Upper lobe of left lung (tissue), 6 donors: Measurements from ENCODE around the gene CDADC1. TPM values are rescaled to one million over a fixed set of nuclear protein-coding genes. Genes with fewer than 3 reads are reported as not detected.
A peak's percentile ranks its signal among the peaks of the same experiment; 100 is the strongest.

Experiments used
- ATAC-seq, 2 donors: fragments of 200-7000 bp; cut with Tn5 transposase; one replicate each; pipeline ENCODE4 v1.9.1; 2022; ENCODE audit warnings: mild to moderate bottlenecking in 2 of 2, moderate library complexity in 2 of 2; ENCODE audit not compliant: low FRiP score in 2 of 2
- DNase-seq, 2 donors: peaks; one replicate each; pipeline ENCODE4 v3.0.0-alpha.2; 2019 to 2020
- H3K27ac ChIP-seq, 4 donors: fragments of 200-600 bp; sonication (generic); one replicate each; pipeline ENCODE4 v1.5.1; 2016 to 2019
- H3K27me3 ChIP-seq, 4 donors: fragments of 200-600 bp; sonication (generic); one replicate each; pipeline ENCODE4 v1.5.1; 2017 to 2019
- H3K36me3 ChIP-seq, 4 donors: fragments of 200-600 bp; sonication (generic); one replicate each; pipeline ENCODE4 v1.5.1; 2016 to 2019
- H3K4me1 ChIP-seq, 4 donors: fragments of 200-600 bp; sonication (generic); one replicate each; pipeline ENCODE4 v1.5.1; 2018 to 2019
- H3K4me3 ChIP-seq, 4 donors: fragments of 200-600 bp; sonication (generic); one replicate each; pipeline ENCODE4 v1.5.1; 2017 to 2019; ENCODE audit warnings: mild to moderate bottlenecking in 2 of 4, moderate library complexity in 1 of 4
- H3K9me3 ChIP-seq, 4 donors: fragments of 200-600 bp; sonication (generic); one replicate each; pipeline ENCODE4 v1.5.1; 2018 to 2019
- CTCF ChIP-seq, 6 experiments: fragments of 450-650 bp in 4 of 6; fragments of 200-600 bp in 2 of 6; sonication (generic) in 2 of 6; IDR thresholded peaks; one replicate each; pipeline ENCODE4 v1.5.1; 2016 to 2019; ENCODE audit warnings: antibody characterized with exemption in 6 of 6
- EP300 ChIP-seq, 4 donors: sonication (generic); formaldehyde crosslinking; IDR thresholded peaks; one replicate each; pipeline ENCODE4 v1.5.1; 2017; ENCODE audit warnings: antibody characterized with exemption in 4 of 4, control low read depth in 2 of 4
- POLR2A ChIP-seq, 4 donors: fragments of 450-650 bp; IDR thresholded peaks; one replicate each; pipeline ENCODE4 v1.5.1; 2016 to 2017; ENCODE audit warnings: antibody characterized with exemption in 4 of 4, mild to moderate bottlenecking in 2 of 4
- POLR2AphosphoS5 ChIP-seq, 2 donors: sonication (generic); formaldehyde crosslinking; IDR thresholded peaks; one replicate each; pipeline ENCODE4 v1.5.1; 2017; ENCODE audit warnings: antibody characterized with exemption in 2 of 2
- WGBS, 2 donors: methylation state at CpG; one replicate each; pipeline ENCODE4 v1.1.5; 2017 to 2018; 5-methylcytosine and 5-hydroxymethylcytosine counted together
- total RNA-seq, 6 donors: library from RNA; depleted of rRNA in 4 of 6; stranded (reverse); fragments of >200 nt in 4 of 6; gene quantifications; one replicate each; pipeline versions ENCODE4 v1.1.0 to v1.2.1, GENCODE V29; 2016 to 2021
- donor health status: DM: no; HTN: no; CAD: no; lungs with moderate emphysema.
- donor health status: DM: no; HTN: yes; CAD: no; lungs with severe emphysema.

The CDADC1 gene
- total RNA-seq, 6 donors from 2014 or later: 4.2 to 16.4 (median 10.6) TPM

- TF ChIP-seq EP300 (IDR thresholded peaks at IDR 0.05) (no peak), POLR2AphosphoS5 (IDR thresholded peaks at IDR 0.05) (no peak), CTCF (IDR thresholded peaks at IDR 0.05) (no peak), POLR2A (IDR thresholded peaks at IDR 0.05) (no peak)
- Histone ChIP-seq H3K36me3 (peaks cover 11 to 31% (median 17%) of the 10 kb centered on the region in 4 donors), H3K4me1 (peaks cover 0 to 8% (median 6%) of the 10 kb centered on the region in 4 donors), H3K9me3 (no peaks in the 10 kb centered on the region), H3K27me3 (no peaks in the 10 kb centered on the region), H3K4me3 (no peak overlapping the region), H3K27ac (no peak overlapping the region)
- DNase-seq (no peak), ATAC-seq (no peak)
- 92 to 93% methylated on average over 5 of the region's 5 CpGs for WGBS, 2 donors
Measured at GRCh38 chr13:49210669-49211068, 37.1 kb upstream of the CDADC1 start.

- no peak overlapping the region for H3K4me3 ChIP-seq
- no peaks in the 10 kb centered on the region for H3K9me3 ChIP-seq
- H3K4me1 ChIP-seq: peaks cover 0 to 12% (median 6%) of the 10 kb centered on the region in 4 donors
- ATAC-seq: no peak
- H3K36me3 ChIP-seq: peaks cover 0 to 4% (median 0%) of the 10 kb centered on the region in 4 donors
- no peak for DNase-seq
- no peaks in the 10 kb centered on the region for H3K27me3 ChIP-seq
- H3K27ac ChIP-seq: no peak overlapping the region
- WGBS, 2 donors: 89% methylated on average over 1 of the region's 1 CpG
- TF ChIP-seq POLR2AphosphoS5 (IDR thresholded peaks at IDR 0.05): no peak
- TF ChIP-seq CTCF (IDR thresholded peaks at IDR 0.05): no peak
- TF ChIP-seq POLR2A (IDR thresholded peaks at IDR 0.05): no peak
- TF ChIP-seq EP300 (IDR thresholded peaks at IDR 0.05): no peak
Measured at GRCh38 chr13:49213539-49213938, 34.2 kb upstream of the CDADC1 start.

GRCh38 chr13:49213997-49214916 lies 33.5 kb upstream of the CDADC1 start:
- 72 to 79% methylated on average over 6 of the region's 6 CpGs for WGBS, 2 donors
- ATAC-seq (no peak), DNase-seq (no peak)
- no peak for TF ChIP-seq POLR2AphosphoS5 (IDR thresholded peaks at IDR 0.05)
- H3K36me3 ChIP-seq: no peaks in the 10 kb centered on the region
- peaks cover 5 to 20% (median 10%) of the 10 kb centered on the region in 4 donors for H3K4me1 ChIP-seq
- peaks cover 0 to 2% (median 0%) of the 10 kb centered on the region in 4 donors for H3K27me3 ChIP-seq
- no peak overlapping the region for H3K4me3 ChIP-seq
- H3K9me3 ChIP-seq: no peaks in the 10 kb centered on the region
- peak overlapping the region in 2 of 4 donors; percentile 37 to 54 for H3K27ac ChIP-seq

- Histone ChIP-seq H3K27me3 (peaks cover 0 to 9% (median 3%) of the 10 kb centered on the region in 4 donors), H3K27ac (peak overlapping the region in 2 of 4 donors; percentile 37 to 54), H3K4me1 (peaks cover 10 to 26% (median 16%) of the 10 kb centered on the region in 4 donors), H3K4me3 (no peak overlapping the region), H3K36me3 (no peaks in the 10 kb centered on the region), H3K9me3 (no peaks in the 10 kb centered on the region)
- DNase-seq (peak in 1 of 2 donors; percentile 77), ATAC-seq (peak; percentile 57 to 62)
- peak in 2 of 6 experiments; percentile 11 to 14 for TF ChIP-seq CTCF (IDR thresholded peaks at IDR 0.05)
- no peak for TF ChIP-seq POLR2AphosphoS5 (IDR thresholded peaks at IDR 0.05)
- 37 to 62% methylated on average over 6 of the region's 6 CpGs for WGBS, 2 donors
Measured at GRCh38 chr13:49214917-49215376, 32.8 kb upstream of the CDADC1 start.

GRCh38 chr13:49216334-49216733 lies 31.4 kb upstream of the CDADC1 start:
- Histone ChIP-seq H3K27ac (no peak overlapping the region), H3K27me3 (peaks cover 0 to 23% (median 11%) of the 10 kb centered on the region in 4 donors), H3K9me3 (no peaks in the 10 kb centered on the region), H3K4me3 (no peak overlapping the region), H3K4me1 (peaks cover 23 to 40% (median 28%) of the 10 kb centered on the region in 4 donors), H3K36me3 (no peaks in the 10 kb centered on the region)
- 82 to 84% methylated on average over 6 of the region's 6 CpGs for WGBS, 2 donors
- TF ChIP-seq EP300 (IDR thresholded peaks at IDR 0.05) (no peak), POLR2A (IDR thresholded peaks at IDR 0.05) (no peak)
- DNase-seq (no peak), ATAC-seq (no peak)
